A549 (cell line): ENCODE measurements around the gene TMEM141. TPM values are rescaled to one million over a fixed set of nuclear protein-coding genes. Genes with fewer than 3 reads are reported as not detected.
A peak's percentile ranks its signal among the peaks of the same experiment; 100 is the strongest.

Source experiments
- ATAC-seq, 2 experiments: fragments of 200-7000 bp in 1 of 2; fragments of >200 bp in 1 of 2; cut with Nextera tagmentation in 1 of 2; cut with Tn5 transposase in 1 of 2; 3 replicates each; pipeline versions ENCODE4 v1.8.0 to v1.9.1; 2018 to 2020; ENCODE audit warnings: mild to moderate bottlenecking in 1 of 2, moderate library complexity in 1 of 2
- CTCF ChIA-PET: fragments of 300-600 bp; sonication (Branson Sonifier 250); formaldehyde crosslinking; extraction: SDS; loops from one replicate; lab custom pipeline; 2021; ENCODE audit warnings: antibody characterized with exemption, inconsistent platforms; lab: Yijun Ruan, JAX
- POLR2A ChIA-PET: fragments of 350-600 bp; formaldehyde crosslinking; extraction: SDS; loops from one replicate; lab custom pipeline; 2021; ENCODE audit warnings: antibody characterized with exemption, inconsistent platforms; lab: Yijun Ruan, JAX
- DNase-seq, 2 experiments: peaks; one replicate each; pipeline versions ENCODE4 v3.0.0 to v3.0.0-alpha.2; 2011 to 2016; ENCODE audit warnings: low read depth in 1 of 2, low spot score in 1 of 2
- FAIRE-seq: peaks from 2 replicates; lab custom pipeline; 2011; peaks lifted over from hg19 to GRCh38; lab: Jason Lieb, UNC
- H3K27ac ChIP-seq, 2 experiments: fragments of >200 bp; sonication (Bioruptor Twin); formaldehyde crosslinking; 3 replicates each; pipeline ENCODE4 v1.5.1; 2016 to 2017
- H3K4me1 ChIP-seq: fragments of >200 bp; sonication (Bioruptor Twin); formaldehyde crosslinking; 3 replicates; pipeline ENCODE4 v1.6.1; 2016
- H3K4me2 ChIP-seq: fragments of >200 bp; sonication (Bioruptor Twin); formaldehyde crosslinking; 3 replicates; pipeline ENCODE4 v1.6.1; 2016
- H3K4me3 ChIP-seq: fragments of >200 bp; sonication (Bioruptor Twin); formaldehyde crosslinking; 3 replicates; pipeline ENCODE4 v1.5.1; 2016
- H3K9me3 ChIP-seq: fragments of >200 bp; sonication (Bioruptor Twin); formaldehyde crosslinking; 3 replicates; pipeline ENCODE4 v1.6.1; 2016
- CBX8 ChIP-seq: fragments of 200-600 bp; sonication (generic); IDR thresholded peaks from 2 replicates; pipeline ENCODE4 v1.6.1; 2016
- CEBPB ChIP-seq, 2 experiments: fragments of >200 bp in 1 of 2; sonication (Bioruptor Twin) in 1 of 2; formaldehyde crosslinking in 1 of 2; IDR thresholded peaks; 2 replicates each; pipeline ENCODE4 v1.6.1; 2012 to 2016
- CTCF ChIP-seq: fragments of >200 bp; sonication (Bioruptor Twin); formaldehyde crosslinking; IDR thresholded peaks from 3 replicates; pipeline ENCODE4 v1.5.1; 2016
- FOXS1 ChIP-seq: fragments of 250-450 bp; sonication (Bioruptor Pico); IDR thresholded peaks from 2 replicates; pipeline ENCODE4 v1.5.0; 2020; ENCODE audit warnings: mild to moderate bottlenecking, moderate library complexity
- HMGXB4 ChIP-seq: fragments of 250-450 bp; sonication (Bioruptor Pico); IDR thresholded peaks from 2 replicates; pipeline ENCODE4 v1.5.0; 2021; ENCODE audit warnings: mild to moderate bottlenecking, moderate library complexity, borderline replicate concordance
- JUNB ChIP-seq: fragments of >200 bp; sonication (Bioruptor Twin); formaldehyde crosslinking; IDR thresholded peaks from 2 replicates; pipeline ENCODE4 v1.6.1; 2016
- KDM1A ChIP-seq: fragments of 200-600 bp; sonication (generic); IDR thresholded peaks from 2 replicates; pipeline ENCODE4 v1.6.1; 2016; ENCODE audit warnings: low read depth, mild to moderate bottlenecking
- KDM5A ChIP-seq: fragments of 200-600 bp; sonication (generic); IDR thresholded peaks from 2 replicates; pipeline ENCODE4 v1.6.1; 2016; ENCODE audit warnings: antibody characterized with exemption, mild to moderate bottlenecking
- MAZ ChIP-seq: fragments of 150-350 bp; IDR thresholded peaks from 2 replicates; pipeline ENCODE4 v1.6.1; 2014; ENCODE audit warnings: antibody characterized with exemption, low read depth, low read length, borderline replicate concordance
- MYC ChIP-seq: IDR thresholded peaks from 2 replicates; pipeline ENCODE4 v1.6.1; 2012; ENCODE audit warnings: mild to moderate bottlenecking, inconsistent platforms, low read length, improper control_type of control experiment, borderline replicate concordance
- NFE2L2 ChIP-seq: fragments of 150-350 bp; conservative IDR thresholded peaks from 2 replicates; pipeline ENCODE4 v1.6.1; 2014; ENCODE audit warnings: low read length
- RAD21 ChIP-seq, 2 experiments: fragments of >200 bp in 1 of 2; sonication (Bioruptor Twin) in 1 of 2; formaldehyde crosslinking in 1 of 2; IDR thresholded peaks in 1 of 2; conservative IDR thresholded peaks in 1 of 2; 2 replicates in 1 of 2; 3 replicates in 1 of 2; pipeline ENCODE4 v1.6.1; 2012 to 2018; ENCODE audit warnings: inconsistent platforms in 1 of 2
- SMC3 ChIP-seq: fragments of >200 bp; sonication (Bioruptor Twin); formaldehyde crosslinking; IDR thresholded peaks from 3 replicates; pipeline ENCODE4 v1.6.1; 2018; ENCODE audit warnings: inconsistent platforms
- ZNF302 ChIP-seq: fragments of 250-450 bp; sonication (Bioruptor Pico); IDR thresholded peaks from 2 replicates; pipeline ENCODE4 v1.9.0; 2021; ENCODE audit warnings: inconsistent platforms, mild to moderate bottlenecking, moderate library complexity
- WGBS: methylation state at CpG from one replicate; pipeline ENCODE4 v1.1.6; 2017; ENCODE audit errors: missing lambda C conversion rate; 5-methylcytosine and 5-hydroxymethylcytosine counted together
- polyA plus RNA-seq, 4 experiments: library from polyadenylated mRNA; depleted of rRNA in 3 of 4; stranded (reverse); fragments of >200 nt; fragmentation: RNase III in 1 of 4; extraction: RNeasy Plus Mini Kit Qiagen cat#74134 plus additional on column Dnase treatment in 1 of 4; gene quantifications; 2 replicates in 3 of 4; 3 replicates in 1 of 4; pipeline ENCODE4 v1.2.3, GENCODE V29; 2011 to 2017
- TF ChIP-seq, protein P1 (sequence below): fragments of 450-650 bp; IDR thresholded peaks from 2 replicates; pipeline ENCODE4 v1.6.1; 2014; ENCODE audit warnings: antibody characterized with exemption

Gene TMEM141
- polyA plus RNA-seq, 2 of the 4 experiments (the other 2 are of a cell fraction), result 64.5 to 70.7 TPM

- Histone ChIP-seq H3K4me1 (peaks cover 9% of the 10 kb centered on the region; the same call in 2 of the 3 replicates), H3K4me3 (no peak overlapping the region), H3K27ac (no peak overlapping the region), H3K9me3 (peaks cover 11% of the 10 kb centered on the region; the same call in 2 of the 3 replicates), H3K4me2 (no peak overlapping the region)
- CTCF ChIA-PET, result interaction anchor here (0.7 to 28.0 kb wide), 10 partner anchors 1 to 469 kb away, joined by 3 to 625 read pairs (median 4); partner anchors contain the start of genes LCN15, LCN8 and TMEM141
- WGBS, result 56% methylated on average over 14 of the region's 14 CpGs
- ATAC-seq (no peak), FAIRE-seq (no peak), DNase-seq (no peak)
- POLR2A ChIA-PET, result no interaction called here
- no peak for TF ChIP-seq CEBPB (IDR thresholded peaks at IDR 0.05)
These were observed 13.8 kb upstream of the TMEM141 start for GRCh38 chr9:136777359-136777758.

DNA sequence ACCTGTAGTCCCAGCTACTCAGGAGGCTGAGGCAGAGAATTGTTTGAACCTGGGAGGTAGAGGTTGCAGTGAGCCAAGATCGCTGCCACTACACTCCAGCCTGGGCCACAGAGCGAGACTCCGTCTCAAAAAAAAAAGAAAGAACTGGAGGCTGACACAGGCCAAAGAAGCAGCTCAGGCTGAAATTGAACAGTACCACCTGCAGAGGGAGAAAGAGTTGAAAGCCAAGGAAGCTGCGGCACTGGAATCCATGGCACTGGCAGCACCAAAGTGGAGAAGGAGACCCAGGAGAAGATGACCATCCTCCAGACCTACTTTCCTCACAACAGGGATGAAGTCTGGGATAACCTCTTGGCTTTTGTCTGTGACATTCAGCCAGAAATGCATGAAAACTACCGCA is 11.3 kb upstream of the TMEM141 start:
- TF ChIP-seq KDM5A, result no peak
- TF ChIP-seq MYC, result no peak
- no peak for TF ChIP-seq ZNF302 (CRISPR knock-in tag)
- no peak for TF ChIP-seq HMGXB4 (CRISPR knock-in tag)
- TF ChIP-seq CBX8, result no peak
- TF ChIP-seq JUNB, result no peak
- no peak for TF ChIP-seq FOXS1
- no peak for TF ChIP-seq NFE2L2
- no peak for TF ChIP-seq KDM1A
- H3K9me3 ChIP-seq, result no peaks in the 10 kb centered on the region
- WGBS, result 31% methylated on average over 5 of the region's 5 CpGs
- H3K4me3 ChIP-seq, result no peak overlapping the region
- DNase-seq (no peak), ATAC-seq (peak; percentile 92), FAIRE-seq (no peak)
- H3K4me2 ChIP-seq, result no peak overlapping the region
- CTCF ChIA-PET, result interaction anchor here (1.5 to 28.0 kb wide), 3 partner anchors 1 to 267 kb away, joined by 4 to 625 read pairs (median 625); partner anchors contain the start of genes LCN15, LCN8 and TMEM141
- POLR2A ChIA-PET, result interaction anchor here (0.7 kb wide), 1 partner anchor 12 kb away, joined by 3 read pairs; no protein-coding TSS in a partner anchor
- H3K27ac ChIP-seq, result no peak overlapping the region
- peaks cover 9% of the 10 kb centered on the region; the same call in 2 of the 3 replicates for H3K4me1 ChIP-seq

DNA sequence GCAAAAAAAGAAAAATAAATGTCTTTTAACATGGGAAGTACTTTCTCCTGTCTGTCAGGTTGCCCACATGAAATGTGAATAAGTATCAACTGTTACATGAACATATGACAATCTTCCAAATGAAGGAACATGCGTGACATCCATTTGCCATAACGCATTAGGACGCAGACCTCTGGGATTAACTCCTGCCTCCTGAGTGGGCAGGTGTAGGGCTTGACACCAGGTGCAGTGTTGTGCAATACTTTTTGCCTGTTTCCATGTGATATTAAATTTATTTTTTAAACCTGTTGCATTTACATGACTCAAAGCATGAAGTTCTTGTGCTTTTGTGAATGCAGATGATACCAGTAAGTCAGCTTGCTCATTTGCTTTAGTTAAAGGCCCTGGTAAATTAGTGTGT is 8.7 kb upstream of the TMEM141 start:
- 92% methylated on average over 3 of the region's 3 CpGs for WGBS

GRCh38 chr9:136784249-136784996 is 6.7 kb upstream of the TMEM141 start:
- Histone ChIP-seq H3K9me3 (no peaks in the 10 kb centered on the region), H3K4me1 (peaks cover 25% of the 10 kb centered on the region), H3K4me3 (no peak overlapping the region), H3K27ac (no peak overlapping the region), H3K4me2 (no peak overlapping the region)
- no peak for TF ChIP-seq MAZ
- TF ChIP-seq SMC3, result peak; percentile 59
- TF ChIP-seq CTCF, result peak; percentile 66
- TF ChIP-seq RAD21 (conservative IDR thresholded peaks at IDR 0.05 in 1 of 2, IDR thresholded peaks at IDR 0.05 in 1 of 2), result peak; percentile 52 to 54; a peak in 4 of 5 replicates
- DNase-seq, result peak; percentile 51
- FAIRE-seq, result no peak
- WGBS, result 15% methylated on average over 9 of the region's 9 CpGs
- CTCF ChIA-PET, result interaction anchor here (0.7 to 26.2 kb wide), 4 partner anchors 18 to 250 kb away, joined by 3 to 625 read pairs (median 4); partner anchors contain the start of genes LCN15 and LCN8
- POLR2A ChIA-PET, result no interaction called here
- peak in 1 of 2 experiments; percentile 29; a peak in 2 of 6 replicates for ATAC-seq

More for the DNA sequence above, 8.7 kb upstream of the TMEM141 start:
- POLR2A ChIA-PET, result no interaction called here
- CTCF ChIA-PET, result interaction anchor here (0.5 to 26.2 kb wide), 5 partner anchors 16 to 284 kb away, joined by 3 to 625 read pairs (median 4); partner anchors contain the start of genes LCN15 and LCN8
- Histone ChIP-seq H3K9me3 (no peaks in the 10 kb centered on the region), H3K4me2 (no peak overlapping the region), H3K4me3 (no peak overlapping the region)
- no peak for ATAC-seq
- TF ChIP-seq, protein P1, sequence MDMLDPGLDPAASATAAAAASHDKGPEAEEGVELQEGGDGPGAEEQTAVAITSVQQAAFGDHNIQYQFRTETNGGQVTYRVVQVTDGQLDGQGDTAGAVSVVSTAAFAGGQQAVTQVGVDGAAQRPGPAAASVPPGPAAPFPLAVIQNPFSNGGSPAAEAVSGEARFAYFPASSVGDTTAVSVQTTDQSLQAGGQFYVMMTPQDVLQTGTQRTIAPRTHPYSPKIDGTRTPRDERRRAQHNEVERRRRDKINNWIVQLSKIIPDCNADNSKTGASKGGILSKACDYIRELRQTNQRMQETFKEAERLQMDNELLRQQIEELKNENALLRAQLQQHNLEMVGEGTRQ, result no peak
- peak in 1 of 2 experiments; percentile 27; a peak in 1 of 4 replicates for TF ChIP-seq CEBPB (IDR thresholded peaks at IDR 0.05)
- TF ChIP-seq, all 56 proteins: peak for 1
- FAIRE-seq, result no peak
- DNase-seq, result no peak
- H3K4me1 ChIP-seq, result peaks cover 9% of the 10 kb centered on the region; the same call in 2 of the 3 replicates
- no peak overlapping the region for H3K27ac ChIP-seq
